KBM-7 (cell line): ENCODE measurements around the gene WNT3.

ENCODE experiments used
- DNase-seq: peaks from one replicate; pipeline ENCODE4 v3.0.0-alpha.2; 2015
- in situ Hi-C: fragments of 300-500 bp; cut with MboI; formaldehyde crosslinking; loops from 2 replicates; pipeline ENCODE4 v1.14.3; 2020; ENCODE audit warnings: low sequenced_read_pairs, low pct_unique_long_range_greater_than_20kb, mixed read lengths

Gene WNT3

DNA sequence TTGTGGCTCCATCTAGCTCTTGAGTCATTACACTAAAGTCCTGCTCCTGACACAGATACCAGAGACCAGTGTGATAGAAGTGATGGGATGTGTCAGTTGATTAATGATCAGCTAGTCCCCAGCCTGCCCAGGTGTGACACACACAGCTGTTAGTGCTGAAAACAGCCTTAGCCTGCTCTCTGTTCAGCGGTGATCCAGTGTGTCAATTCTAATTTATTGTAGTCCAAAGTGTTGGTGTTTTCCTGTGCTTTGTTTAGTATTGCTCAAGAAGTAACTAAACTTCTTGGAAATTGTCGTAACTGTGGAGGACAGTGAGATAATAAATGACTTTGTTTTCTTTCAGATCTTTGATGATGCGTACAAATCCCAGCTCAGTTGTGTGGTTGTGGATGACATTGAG, 92.3 kb downstream of the WNT3 start:
- in situ Hi-C loops, result no loop called here
- no peak for DNase-seq

DNA sequence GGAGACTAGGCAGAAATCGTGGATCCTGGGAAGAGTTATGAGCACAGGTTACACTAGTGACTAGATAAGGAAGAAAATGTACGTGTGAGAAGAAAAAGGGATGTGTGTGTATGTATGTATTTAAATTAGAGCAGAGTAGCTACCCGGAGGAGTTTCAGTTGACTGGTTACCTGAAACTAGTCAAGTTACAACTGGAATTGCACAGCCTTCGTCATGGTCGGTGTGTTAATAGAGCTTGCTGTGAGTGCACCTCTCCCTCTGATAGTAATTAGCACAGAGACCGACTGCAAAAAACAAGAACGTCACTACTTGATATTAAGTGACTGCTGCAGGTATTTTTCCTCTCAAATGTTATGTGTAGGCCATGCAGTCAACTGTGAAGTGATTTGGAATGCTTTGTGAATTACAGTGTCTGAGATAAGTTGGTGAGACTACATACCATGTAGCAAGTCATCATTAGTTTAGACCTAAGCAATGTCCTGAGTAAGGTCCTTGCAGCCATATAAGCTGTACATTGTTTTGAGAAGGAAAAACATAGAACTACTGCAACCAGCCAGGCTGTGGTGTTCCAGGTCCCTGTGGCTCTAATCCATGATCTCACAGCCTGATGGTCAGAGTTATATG, 95.7 kb downstream of the WNT3 start:
- DNase-seq, result no peak
- in situ Hi-C loops, result no loop called here

DNA sequence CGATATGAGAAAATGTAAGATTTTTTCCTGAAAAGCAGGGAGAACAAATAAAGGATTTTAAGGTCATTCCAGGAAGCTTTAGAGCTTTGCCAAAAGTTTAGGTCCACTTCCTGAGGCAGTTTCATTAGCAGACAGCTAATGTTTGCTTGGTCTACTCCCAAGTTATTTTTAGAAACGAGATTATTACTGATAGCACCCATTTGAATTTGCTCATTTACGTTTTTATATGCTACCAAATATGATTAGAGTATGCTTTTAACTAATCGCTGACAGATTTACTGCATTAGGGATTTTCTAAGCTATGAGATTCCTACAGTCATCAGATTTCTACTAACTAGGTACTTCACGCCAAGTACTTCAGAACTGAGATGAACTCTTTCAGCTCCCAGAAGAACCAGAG, 98.1 kb downstream of the WNT3 start:
- in situ Hi-C loops, result no loop called here

DNA sequence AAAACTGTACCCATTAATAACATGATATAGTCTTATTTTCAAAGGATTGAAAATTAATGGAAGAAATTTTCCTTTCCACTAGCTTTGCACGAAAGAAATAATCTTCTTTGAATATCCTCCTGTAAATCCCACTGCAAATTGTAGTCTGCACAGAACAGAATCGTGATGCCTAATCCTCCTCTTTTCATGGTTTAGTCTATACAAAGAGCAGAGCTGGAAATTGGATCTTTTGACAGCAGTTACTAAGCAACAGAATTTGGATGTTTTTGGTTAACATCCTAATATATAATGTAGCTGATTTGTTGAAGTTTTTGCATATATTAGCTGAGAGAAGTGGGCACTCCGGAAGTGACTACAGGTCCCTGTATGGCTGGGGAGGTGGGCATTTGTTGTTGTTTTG, 98.6 kb downstream of the WNT3 start:
- DNase-seq, result no peak
- in situ Hi-C loops, result no loop called here

More for the DNA sequence above, 98.1 kb downstream of the WNT3 start:
- no peak for DNase-seq

DNA sequence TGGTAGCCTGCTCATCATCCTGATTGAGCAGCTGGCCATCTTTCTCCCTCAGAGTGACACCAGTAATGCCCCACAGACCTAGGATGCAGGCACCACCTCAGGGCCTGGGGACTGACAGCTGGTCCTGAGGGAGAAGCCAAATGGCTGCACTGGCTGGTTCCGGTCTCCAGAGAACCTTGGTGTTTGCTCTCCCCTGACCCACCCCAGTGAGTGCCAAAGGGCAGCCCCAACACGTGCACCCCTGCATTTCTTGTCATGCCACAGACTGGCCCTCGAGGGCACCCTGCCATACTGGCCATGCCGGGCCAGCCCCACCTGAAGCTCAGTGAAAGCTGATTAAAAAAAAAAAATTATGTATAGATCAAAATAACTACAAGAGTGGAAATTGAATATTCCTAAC, 100.5 kb downstream of the WNT3 start:
- in situ Hi-C loops, result no loop called here
- no peak for DNase-seq
